HEK293T (cell line): Measurements from ENCODE around the gene LTBP1.
"Not testable (repeated sequence)": the region's sequence is repeated elsewhere in the genome, so short reads cannot be mapped to it uniquely, and the experiment has no call there.

ENCODE experiments used
- CTCF ChIA-PET: fragments of 350-600 bp; formaldehyde crosslinking; extraction: SDS; loops from one replicate; lab custom pipeline; 2021; ENCODE audit warnings: antibody characterized with exemption, inconsistent platforms; lab: Yijun Ruan, JAX
- POLR2A ChIA-PET: fragments of 350-600 bp; formaldehyde crosslinking; extraction: SDS; loops from one replicate; lab custom pipeline; 2020; ENCODE audit warnings: antibody characterized with exemption, inconsistent platforms; lab: Yijun Ruan, JAX
- DNase-seq: peaks from one replicate; pipeline ENCODE4 v3.0.0; 2012; ENCODE audit warnings: mixed read lengths; ENCODE audit errors: extremely low spot score
- ARNT ChIP-seq: fragments of 450-650 bp; IDR thresholded peaks from 2 replicates; pipeline ENCODE4 v1.6.1; 2017; ENCODE audit warnings: mild to moderate bottlenecking
- BHLHE40 ChIP-seq: fragments of 450-650 bp; IDR thresholded peaks from 2 replicates; pipeline ENCODE4 v1.6.1; 2016; ENCODE audit warnings: mild to moderate bottlenecking, moderate library complexity, borderline replicate concordance
- CTBP1 ChIP-seq: fragments of 450-650 bp; IDR thresholded peaks from 2 replicates; pipeline ENCODE4 v1.6.1; 2016; ENCODE audit warnings: borderline replicate concordance
- ELF4 ChIP-seq: fragments of 450-650 bp; IDR thresholded peaks from 2 replicates; pipeline ENCODE4 v1.6.1; 2017; ENCODE audit warnings: antibody characterized with exemption
- FOXA1 ChIP-seq: fragments of 450-650 bp; IDR thresholded peaks from 2 replicates; pipeline ENCODE4 v1.6.1; 2016; ENCODE audit warnings: mild to moderate bottlenecking
- FOXK2 ChIP-seq: fragments of 450-650 bp; IDR thresholded peaks from 2 replicates; pipeline ENCODE4 v1.6.1; 2016; ENCODE audit warnings: mild to moderate bottlenecking
- FOXM1 ChIP-seq: fragments of 450-650 bp; IDR thresholded peaks from 2 replicates; pipeline ENCODE4 v1.6.1; 2017; ENCODE audit warnings: mild to moderate bottlenecking, borderline replicate concordance
- HDGF ChIP-seq: fragments of 450-650 bp; IDR thresholded peaks from 2 replicates; pipeline ENCODE4 v1.6.1; 2017; ENCODE audit warnings: antibody characterized with exemption, borderline replicate concordance
- L3MBTL2 ChIP-seq: fragments of 450-650 bp; conservative IDR thresholded peaks from 2 replicates; pipeline ENCODE4 v1.6.1; 2016; ENCODE audit warnings: mild to moderate bottlenecking
- LEF1 ChIP-seq: fragments of 450-650 bp; IDR thresholded peaks from 2 replicates; pipeline ENCODE4 v1.6.1; 2017; ENCODE audit warnings: mild to moderate bottlenecking, borderline replicate concordance
- NFRKB ChIP-seq: fragments of 450-650 bp; IDR thresholded peaks from 2 replicates; pipeline ENCODE4 v1.6.1; 2016; ENCODE audit warnings: mild to moderate bottlenecking, moderate library complexity
- PKNOX1 ChIP-seq: fragments of 450-650 bp; IDR thresholded peaks from 2 replicates; pipeline ENCODE4 v1.6.1; 2016
- SP1 ChIP-seq: fragments of 450-650 bp; IDR thresholded peaks from 2 replicates; pipeline ENCODE4 v1.6.1; 2017
- SUZ12 ChIP-seq: fragments of 450-650 bp; IDR thresholded peaks from 2 replicates; pipeline ENCODE4 v1.6.1; 2016; ENCODE audit warnings: mild to moderate bottlenecking
- TARDBP ChIP-seq: fragments of 450-650 bp; IDR thresholded peaks from 2 replicates; pipeline ENCODE4 v1.6.1; 2016
- ZNF384 ChIP-seq: fragments of 450-650 bp; IDR thresholded peaks from 2 replicates; pipeline ENCODE4 v1.6.1; 2016

Gene LTBP1

GRCh38 chr2:33388996-33389395, 442.2 kb downstream of the LTBP1 start:
- ChIA-PET POLR2A (no interaction called here), CTCF (interaction anchor here (1.6 kb wide), 1 partner anchor 9 kb away, joined by 6 read pairs; no protein-coding TSS in a partner anchor)
- TF ChIP-seq FOXM1 (no peak), TARDBP (no peak), SP1 (no peak), BHLHE40 (no peak), CTBP1 (no peak), ELF4 (no peak), HDGF (no peak), ARNT (no peak), ZNF384 (no peak), SUZ12 (no peak)
- DNase-seq: no peak

GRCh38 chr2:33389695-33390094, 442.9 kb downstream of the LTBP1 start:
- CTCF ChIA-PET: interaction anchor here (1.5 to 1.6 kb wide), 2 partner anchors 8 to 10 kb away, joined by 3 to 6 read pairs; no protein-coding TSS in a partner anchor
- POLR2A ChIA-PET, DNase-seq: not testable (repeated sequence)

- DNase-seq: no peak
- CTCF ChIA-PET: no interaction called here
- TF ChIP-seq CTBP1 (no peak), PKNOX1 (no peak), SP1 (no peak), FOXK2 (no peak), NFRKB (no peak), LEF1 (no peak)
- POLR2A ChIA-PET: no interaction called here
Observed at GRCh38 chr2:33391529-33392255, 444.9 kb downstream of the LTBP1 start.

GRCh38 chr2:33392366-33392765, 445.6 kb downstream of the LTBP1 start:
- CTCF ChIA-PET: no interaction called here
- TF ChIP-seq FOXM1: no peak
- no peak for TF ChIP-seq SUZ12
- no peak for TF ChIP-seq L3MBTL2
- no peak for TF ChIP-seq ARNT
- TF ChIP-seq FOXA1: no peak
- TF ChIP-seq NFRKB: no peak
- no peak for TF ChIP-seq FOXK2
- no peak for TF ChIP-seq ZNF384
- TF ChIP-seq HDGF: no peak
- no peak for TF ChIP-seq BHLHE40
- no peak for TF ChIP-seq LEF1
- TF ChIP-seq CTBP1: no peak
- no peak for DNase-seq
- POLR2A ChIA-PET: no interaction called here

- CTCF ChIA-PET: no interaction called here
- POLR2A ChIA-PET: no interaction called here
- no peak for TF ChIP-seq FOXM1
- DNase-seq: no peak
Observed at GRCh38 chr2:33395034-33395433, 448.3 kb downstream of the LTBP1 start.

GRCh38 chr2:33395655-33396249, 449.0 kb downstream of the LTBP1 start:
- CTCF ChIA-PET: interaction anchor here (0.7 to 0.8 kb wide), 4 partner anchors 11 to 367 kb away, joined by 3 to 5 read pairs (median 4); no protein-coding TSS in a partner anchor

GRCh38 chr2:33404321-33404720, 457.6 kb downstream of the LTBP1 start:
- TF ChIP-seq FOXM1 (no peak), CTBP1 (no peak), BHLHE40 (no peak), ELF4 (no peak), TARDBP (no peak), SUZ12 (no peak)
- ChIA-PET CTCF (no interaction called here), POLR2A (no interaction called here)
- DNase-seq: no peak

More at GRCh38 chr2:33395655-33396249, 449.0 kb downstream of the LTBP1 start:
- POLR2A ChIA-PET: no interaction called here
- peak; percentile 27 for DNase-seq
- no peak for TF ChIP-seq BHLHE40
- no peak for TF ChIP-seq PKNOX1
- peak; percentile 88 for TF ChIP-seq ZNF384

- POLR2A ChIA-PET: no interaction called here
- CTCF ChIA-PET: interaction anchor here (0.6 to 0.9 kb wide), 2 partner anchors 25 to 73 kb away, joined by 3 to 4 read pairs; no protein-coding TSS in a partner anchor
- no peak for DNase-seq
- TF ChIP-seq TARDBP (no peak), SUZ12 (no peak)
Observed at GRCh38 chr2:33406622-33407021, 459.9 kb downstream of the LTBP1 start.
